HG03060 (cell line): ENCODE measurements around the gene THAP12.

Source experiments
- ATAC-seq: cut with Tn5 transposase; IDR thresholded peaks from one replicate; pipeline ENCODE4 v1.9.1; 2021; ENCODE audit warnings: low read depth, moderate number of reproducible peaks; ENCODE audit not compliant: unreplicated experiment

The THAP12 gene

DNA sequence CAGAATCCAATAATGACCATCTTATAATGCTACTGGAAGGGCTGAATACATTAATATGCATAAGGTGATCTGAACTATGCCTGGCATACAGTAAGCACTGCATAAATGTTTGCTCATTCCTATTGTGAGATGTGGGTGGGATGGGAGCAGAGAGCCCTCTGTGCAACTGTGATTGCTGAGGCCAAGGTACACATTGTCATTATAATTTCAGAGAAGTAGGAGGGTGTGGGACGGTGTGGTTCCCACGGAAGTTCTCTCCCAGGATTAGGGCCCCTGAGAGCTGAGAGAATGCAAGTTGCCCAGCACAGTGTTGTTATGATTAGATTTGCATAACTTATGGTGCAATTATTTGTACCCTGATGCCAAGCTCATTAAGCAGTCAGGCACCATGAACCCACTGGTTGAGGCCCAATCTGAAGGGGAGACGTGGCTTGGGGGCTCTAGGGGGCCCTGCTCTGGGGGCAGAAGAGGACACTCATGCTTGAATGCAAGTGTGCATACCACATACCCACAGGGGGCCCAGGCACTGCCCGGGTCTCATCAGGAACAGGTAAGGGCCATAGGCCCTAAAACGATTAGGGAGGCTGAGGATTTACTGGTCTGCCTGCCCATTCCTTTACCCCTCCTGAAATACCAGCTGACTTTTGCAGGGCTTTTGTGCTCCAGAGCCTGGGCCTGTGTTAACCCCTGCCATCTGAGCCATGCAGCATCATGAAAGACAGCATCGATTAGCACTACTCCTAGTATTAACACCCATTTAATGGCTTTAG is 72.8 kb downstream of the THAP12 start:
- no peak for ATAC-seq

GRCh38 chr11:76307396-76307795 is 73.5 kb downstream of the THAP12 start:
- ATAC-seq = no peak

- ATAC-seq = no peak
Measured at GRCh38 chr11:76303399-76303798, 77.5 kb downstream of the THAP12 start.

- no peak for ATAC-seq
Measured at GRCh38 chr11:76302996-76303395, 77.9 kb downstream of the THAP12 start.
